HG03135 (cell line): ENCODE data around the gene LCN10.

Source experiments
- ATAC-seq: cut with Tn5 transposase; IDR thresholded peaks from one replicate; pipeline ENCODE4 v1.9.1; 2021; ENCODE audit warnings: mild to moderate bottlenecking, moderate library complexity; ENCODE audit not compliant: unreplicated experiment

The LCN10 gene

DNA sequence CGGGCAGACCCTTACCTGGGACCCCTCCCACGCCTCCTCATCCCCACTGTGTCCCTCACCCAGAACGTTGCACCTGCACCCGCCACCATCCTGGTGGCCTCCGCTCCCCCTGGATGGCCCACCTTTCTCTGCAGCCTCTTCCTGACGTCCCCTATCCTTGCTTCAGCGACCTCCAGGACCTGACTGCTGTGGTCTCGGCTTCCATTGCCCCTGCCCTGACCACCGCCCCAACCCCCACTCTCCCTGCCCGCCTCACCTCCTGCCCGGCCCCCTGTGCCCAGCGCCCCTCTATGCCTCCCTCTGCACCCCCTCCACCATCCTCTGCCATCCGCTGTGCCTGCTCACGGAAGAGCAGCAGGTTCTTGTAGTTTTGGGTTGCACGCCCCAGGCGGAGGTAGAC is 2.2 kb downstream of the LCN10 start:
- no peak for ATAC-seq

DNA sequence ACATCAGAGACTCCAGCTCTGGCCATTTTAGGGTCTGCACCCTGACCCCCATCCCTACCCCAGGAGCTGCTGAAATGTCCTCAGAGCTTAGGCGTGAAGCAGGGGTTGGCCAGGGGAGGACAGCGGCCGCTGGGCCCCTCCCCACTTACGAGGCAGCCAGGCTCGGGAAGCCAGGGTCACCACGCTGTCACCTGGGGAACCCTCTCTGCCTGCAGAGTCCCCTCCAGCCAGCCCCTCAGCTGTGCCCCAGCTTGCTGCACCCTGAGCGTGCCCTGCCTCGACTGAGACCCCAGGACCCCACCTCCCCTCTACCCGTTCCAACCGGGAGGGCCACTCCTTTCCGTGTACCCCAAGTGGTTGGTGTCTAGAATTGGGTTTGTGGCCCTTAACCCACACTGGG is 2.7 kb downstream of the LCN10 start:
- no peak for ATAC-seq

DNA sequence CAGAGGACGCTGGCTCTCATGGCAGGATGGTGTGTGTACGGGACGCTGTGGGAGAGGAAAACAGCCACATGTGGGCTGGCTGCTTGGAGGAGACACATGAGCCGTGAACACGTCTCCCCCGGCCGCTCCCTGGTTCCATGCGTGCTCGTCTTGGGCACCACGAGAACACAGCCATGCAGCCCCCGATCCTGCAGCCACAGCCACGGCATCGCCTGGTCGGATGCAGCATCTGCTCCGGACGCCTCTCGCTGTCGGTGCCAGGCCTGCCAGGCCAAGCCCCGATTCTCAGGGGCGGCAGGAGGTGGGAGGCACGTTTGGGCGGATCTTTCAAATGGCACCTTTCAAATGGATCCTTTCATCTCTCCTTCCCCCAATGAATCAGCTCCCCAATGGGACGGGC is 3.2 kb downstream of the LCN10 start:
- ATAC-seq: no peak

DNA sequence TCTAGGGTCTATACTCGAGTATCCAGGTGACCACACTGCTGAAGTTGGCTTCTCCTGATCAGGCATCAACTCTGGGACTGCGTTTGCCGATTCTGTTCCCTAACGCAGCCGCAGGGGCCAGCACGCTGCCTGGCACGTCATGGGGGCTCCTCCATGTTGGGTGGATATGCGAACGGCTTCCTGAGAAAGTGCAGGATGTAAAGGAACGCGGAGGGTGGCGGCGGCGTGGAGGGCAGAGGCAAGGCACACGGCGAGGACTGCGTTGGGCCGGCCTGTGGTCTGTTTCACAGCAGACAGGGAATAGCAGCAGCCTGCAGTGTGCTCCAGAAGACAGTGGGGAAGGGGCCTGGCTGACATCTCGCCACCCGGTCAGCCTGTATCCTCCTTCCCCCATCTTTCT is 3.8 kb downstream of the LCN10 start:
- ATAC-seq: no peak

DNA sequence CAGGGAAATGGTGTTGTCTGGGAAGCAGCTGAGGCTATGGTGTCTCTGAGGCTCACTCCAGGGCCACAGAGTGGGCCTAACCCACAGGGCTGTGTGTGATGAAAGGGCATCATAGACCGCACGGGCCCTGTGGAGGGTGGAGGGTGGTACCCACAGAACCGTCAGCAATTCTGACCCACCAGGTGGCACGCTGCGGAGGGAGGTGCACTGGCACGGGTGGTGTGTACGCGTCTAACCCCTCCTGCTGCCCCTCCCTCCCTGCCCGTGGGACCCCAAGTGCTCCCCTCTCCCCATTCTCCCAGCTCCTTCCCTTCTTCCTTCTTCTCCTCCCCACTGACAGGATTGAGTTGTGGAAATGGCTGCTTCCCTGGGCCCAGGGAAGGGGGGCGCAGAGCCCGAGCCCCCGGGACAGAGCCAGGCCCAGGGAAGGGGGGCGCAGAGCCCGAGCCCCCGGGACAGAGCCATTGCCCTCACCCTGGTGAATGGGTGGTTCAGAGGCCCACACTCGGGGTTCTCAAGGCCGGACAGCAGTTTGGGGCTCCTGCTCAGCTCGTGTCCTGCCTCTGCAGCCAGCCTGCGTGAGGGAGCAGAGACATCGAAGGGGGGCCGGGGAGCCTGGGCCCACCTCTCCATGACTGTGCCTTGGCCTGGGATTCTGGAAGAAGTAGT is 6.8 kb downstream of the LCN10 start:
- no peak for ATAC-seq

DNA sequence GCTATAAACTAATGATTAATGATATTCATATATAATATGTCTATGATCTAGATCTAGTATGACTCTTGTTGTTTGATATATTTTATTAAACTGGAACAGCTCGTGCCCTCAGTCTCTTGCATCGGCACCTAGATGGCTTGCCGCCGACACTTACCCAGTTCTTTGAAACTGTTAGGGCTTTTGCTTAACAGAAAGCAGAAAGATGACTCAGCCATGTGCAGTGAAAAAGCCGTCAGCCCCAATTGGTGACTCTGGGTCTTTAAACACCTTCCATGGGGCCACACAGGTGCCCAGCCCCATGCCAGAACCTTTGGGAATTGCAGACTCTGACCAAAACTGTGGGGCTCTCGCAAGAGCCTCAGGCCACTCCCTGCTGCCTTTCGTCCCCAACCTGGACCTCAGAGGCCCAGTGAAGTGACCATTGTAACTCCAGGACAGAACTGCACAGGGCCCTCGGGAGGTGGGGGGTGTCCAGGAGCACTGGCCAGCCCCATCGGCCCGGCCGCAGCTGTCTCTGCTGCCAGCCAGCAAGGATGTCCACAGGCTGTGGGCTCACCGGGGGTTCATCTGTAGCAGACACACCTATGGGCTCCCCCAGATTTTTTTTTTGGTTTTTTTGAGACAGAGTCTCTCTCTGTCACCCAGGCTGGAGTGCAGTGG is 7.8 kb downstream of the LCN10 start:
- no peak for ATAC-seq

DNA sequence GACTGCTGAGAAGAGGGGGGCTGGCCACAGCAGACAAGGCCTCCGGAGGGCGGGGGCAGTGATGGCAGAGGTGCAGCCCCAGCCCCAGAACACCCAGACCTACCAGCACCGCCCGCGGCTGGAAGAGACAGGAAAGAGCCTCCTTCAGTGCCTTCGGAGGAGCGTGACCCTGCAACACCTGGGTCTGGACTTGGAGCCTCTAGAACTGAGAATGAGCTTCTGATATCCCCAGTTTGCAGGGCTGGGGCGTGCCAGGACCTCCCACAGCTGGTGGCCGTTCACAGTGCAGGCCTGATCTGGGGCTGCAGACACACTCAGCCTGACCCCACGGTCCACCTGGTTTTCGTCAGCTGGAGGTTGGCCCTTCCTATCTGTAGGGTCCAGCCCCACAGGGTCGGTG is 9.1 kb downstream of the LCN10 start:
- ATAC-seq: no peak

DNA sequence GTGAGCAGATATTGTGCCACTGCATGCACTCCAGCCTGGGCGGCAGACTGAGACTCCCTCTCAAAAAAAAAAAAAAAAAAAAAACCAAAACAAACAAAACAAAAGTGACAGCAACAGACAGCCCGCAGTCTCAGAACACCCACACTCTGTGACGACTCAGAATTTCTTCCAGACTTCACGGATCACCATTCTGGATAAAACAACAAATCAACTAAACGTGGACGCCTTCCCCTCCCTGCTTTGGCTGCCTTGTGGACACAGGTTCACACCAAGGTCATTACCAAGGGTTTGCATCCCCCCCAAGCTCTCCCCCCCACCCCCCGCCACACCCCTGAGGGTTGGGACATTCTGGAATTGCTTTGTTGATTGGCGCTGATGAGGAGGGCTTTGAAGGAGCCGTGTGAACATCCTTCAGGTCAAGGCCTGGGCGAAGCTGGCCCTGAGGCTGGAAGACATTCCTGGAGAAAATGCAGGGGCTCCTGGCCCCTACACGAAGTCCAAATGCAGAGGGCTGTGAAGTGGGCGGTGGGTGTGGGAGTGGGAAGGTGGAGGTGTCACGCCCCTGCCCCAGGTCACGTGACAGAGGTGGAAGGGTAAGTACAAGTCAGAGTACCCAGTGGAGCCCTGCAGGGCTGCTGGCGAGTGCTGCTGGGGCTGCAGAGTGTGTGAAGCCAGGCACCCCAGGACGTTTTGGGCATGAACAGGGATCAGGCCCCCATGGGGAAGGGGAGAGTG is 10.1 kb downstream of the LCN10 start:
- no peak for ATAC-seq

DNA sequence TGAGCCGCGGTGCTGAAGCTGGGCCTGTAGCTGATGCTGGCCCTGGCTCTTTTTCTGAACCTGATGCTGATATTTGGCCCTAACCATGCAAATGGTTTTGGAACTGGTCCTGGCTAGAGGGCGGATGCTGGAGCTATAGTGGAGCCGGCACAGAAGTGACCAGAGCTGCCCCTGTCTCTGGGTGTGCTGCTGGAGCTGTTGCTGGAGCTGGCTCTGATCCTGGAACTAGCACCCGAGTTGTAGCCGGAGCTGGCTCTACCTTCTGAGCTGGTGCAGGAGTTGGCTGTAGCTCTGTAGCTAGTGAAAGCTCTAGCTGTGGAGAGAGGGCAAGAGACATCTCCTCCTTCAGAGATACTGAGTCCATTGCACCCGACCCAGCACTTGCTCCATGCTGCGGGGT is 12.8 kb downstream of the LCN10 start:
- no peak for ATAC-seq

DNA sequence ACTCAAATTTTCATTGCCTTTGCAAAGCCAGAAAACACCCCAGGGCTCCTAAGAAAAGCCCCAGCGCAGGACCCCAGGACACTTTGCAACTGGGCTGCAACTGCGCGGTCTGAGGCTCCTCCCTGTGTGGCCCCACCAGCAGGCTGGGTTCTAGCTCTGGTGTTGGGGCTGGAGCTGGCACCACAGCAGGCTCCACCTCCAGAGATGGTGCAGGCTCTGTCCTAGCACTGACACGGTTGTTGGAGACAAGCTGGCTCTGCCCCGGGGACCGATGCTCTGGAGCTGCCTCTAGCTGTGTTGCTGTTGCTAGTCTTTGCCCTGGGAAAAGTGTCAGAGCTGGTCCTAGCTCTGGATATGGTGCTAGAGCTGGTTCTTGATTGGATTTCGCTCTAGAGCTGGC is 13.6 kb downstream of the LCN10 start:
- no peak for ATAC-seq

DNA sequence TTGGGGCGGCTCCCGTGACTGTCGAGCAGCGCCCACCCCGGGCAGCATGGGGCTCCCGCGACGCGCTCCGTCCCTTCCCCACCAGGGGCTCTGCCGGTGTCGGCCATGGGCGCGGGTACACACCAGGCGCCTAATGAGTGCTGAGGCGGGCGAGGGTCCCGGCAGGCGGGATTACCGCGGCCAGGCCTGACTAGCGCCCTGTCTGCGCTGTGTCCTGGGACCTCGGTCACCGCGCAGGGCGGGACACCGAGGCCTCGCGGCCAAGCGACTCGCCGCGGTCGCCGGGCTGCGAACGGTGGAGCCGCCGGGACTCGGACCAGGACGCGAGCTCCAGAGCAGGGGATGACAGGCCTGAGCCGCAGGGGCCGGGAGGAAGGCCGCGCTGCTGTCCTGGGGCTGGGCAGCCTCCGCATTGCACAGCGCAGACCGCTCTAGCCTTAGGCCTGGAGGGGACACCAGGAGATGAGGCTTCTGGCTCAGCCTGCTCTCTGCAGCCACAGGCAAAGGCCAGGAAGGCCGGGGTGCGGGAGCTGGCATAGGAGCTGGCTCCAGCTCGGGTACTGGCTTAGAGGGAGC is 14.1 kb downstream of the LCN10 start:
- ATAC-seq: peak; percentile 10

DNA sequence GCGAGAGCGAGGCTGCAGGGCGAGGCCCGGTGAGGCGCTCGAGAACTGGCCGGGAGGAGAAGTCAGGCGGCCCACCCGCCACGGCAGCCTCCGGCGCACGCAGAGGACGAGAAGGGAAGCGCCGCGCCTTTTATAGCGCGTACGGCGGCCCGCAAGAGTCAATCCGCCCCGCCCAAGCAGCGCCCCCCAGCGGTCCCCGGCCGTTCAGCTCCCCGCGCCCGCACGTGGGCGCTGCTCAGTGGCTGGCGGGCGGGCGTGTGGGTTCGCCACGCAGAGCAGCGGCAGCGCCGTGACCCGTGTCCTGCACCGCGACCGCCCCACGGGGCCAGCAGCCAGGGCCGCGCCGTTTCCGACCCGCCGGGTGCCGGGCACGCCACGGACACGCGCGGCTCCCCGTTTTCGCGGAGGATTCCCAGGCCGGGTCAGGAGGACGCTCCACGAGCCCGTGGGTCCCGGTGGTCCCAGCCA is 14.6 kb downstream of the LCN10 start:
- ATAC-seq: peak; percentile 73

DNA sequence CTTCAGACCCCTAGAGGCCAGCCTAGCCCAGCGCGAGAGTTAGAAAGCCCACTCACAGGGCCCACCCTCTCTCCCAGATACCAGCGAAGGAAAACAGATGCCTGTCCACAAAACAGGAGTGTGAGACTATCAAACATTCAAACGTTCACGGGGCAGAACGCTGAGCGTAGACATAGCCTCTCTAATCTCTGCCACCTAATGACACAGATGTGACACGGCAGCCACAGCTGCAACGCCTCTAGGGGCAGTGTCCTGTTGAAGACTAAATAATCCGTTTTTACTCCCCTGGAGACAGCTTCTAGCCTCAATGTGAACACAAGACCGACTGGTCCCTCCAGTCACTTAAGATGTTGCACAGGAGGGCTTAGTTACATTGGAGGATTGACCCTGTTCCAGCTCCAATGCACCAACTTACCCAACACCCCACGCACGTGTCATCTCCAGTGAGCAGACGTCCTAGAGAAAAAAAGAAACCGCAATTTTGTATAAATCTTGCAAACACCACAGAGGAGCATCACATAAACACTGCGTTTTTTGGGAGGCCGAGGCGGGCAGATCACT is 16.0 kb downstream of the LCN10 start:
- ATAC-seq: no peak

DNA sequence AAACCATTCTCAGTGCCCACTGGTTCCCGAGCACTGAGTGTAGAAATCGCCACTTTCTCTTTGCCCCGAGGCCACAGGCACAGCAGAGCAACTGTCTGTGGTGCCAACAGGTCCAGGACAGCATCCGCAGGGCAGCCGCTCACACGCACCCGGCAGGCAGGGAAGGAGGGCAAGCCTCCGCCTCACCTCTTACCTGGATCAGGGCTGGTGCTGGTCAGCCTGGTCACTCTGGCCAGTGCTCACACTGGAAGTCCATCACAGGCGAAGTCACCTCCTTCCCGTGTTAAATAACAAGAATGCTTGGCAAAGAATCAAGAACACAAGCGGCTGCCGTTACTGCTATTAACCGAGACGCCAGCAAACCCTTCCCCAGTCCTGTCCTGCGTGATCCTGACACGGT is 16.6 kb downstream of the LCN10 start:
- ATAC-seq: no peak

DNA sequence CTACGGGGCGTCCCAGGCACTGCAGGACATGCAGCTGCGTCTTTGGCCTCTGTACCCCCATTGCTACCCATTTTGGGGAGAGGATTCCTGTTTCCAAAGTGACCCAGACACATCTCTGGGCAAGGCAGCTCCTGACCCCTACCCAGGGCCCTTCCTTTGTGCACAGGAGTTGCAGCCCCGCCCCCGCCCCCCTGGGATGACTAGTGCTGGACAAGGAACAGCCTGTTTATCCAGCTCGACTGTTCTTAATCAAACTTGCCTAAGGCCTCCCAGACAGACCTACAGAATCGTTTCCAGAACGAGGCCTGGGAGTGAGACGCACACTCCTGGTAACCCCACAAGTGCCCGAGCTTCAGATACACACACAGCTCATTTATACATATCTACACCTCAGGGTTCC is 17.1 kb downstream of the LCN10 start:
- ATAC-seq: no peak

DNA sequence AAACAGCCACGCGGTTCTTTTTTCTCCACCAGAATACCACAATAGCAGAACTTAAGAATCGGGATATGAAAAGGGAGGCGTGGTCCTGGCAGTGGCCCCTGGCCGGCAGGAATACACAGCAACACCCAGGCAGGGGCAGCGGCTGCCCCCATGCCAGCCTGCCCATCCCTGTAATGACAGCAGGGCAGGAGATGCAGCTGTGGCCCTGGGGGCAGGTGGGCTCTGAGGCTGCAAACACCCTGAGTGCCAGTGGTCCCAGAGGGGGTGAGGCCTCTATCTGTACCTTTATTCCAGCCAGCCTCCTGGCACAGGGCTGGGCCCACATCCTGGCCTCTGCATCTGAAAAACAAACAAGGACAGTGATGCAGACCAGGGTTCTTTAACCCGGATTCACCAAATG is 18.0 kb downstream of the LCN10 start:
- ATAC-seq: no peak

DNA sequence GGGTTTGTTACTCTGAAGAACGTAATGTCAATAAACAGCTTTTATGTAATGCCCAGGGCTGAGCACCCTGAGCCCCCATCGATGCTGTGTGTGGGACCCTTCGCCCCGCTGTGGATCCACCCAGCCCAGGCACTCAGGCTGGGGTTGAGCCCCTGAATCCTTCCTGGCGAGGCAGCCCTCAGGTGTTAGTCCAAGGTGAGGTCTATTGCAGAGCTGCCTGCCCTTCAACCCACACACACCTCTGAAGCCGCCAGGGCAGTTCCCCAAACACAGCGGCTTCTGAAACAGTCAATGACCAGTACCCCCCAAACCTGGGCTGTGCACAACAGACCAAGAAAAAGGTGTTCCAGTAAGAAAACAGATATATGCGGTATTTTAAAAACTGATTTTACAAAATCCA is 18.8 kb downstream of the LCN10 start:
- no peak for ATAC-seq

DNA sequence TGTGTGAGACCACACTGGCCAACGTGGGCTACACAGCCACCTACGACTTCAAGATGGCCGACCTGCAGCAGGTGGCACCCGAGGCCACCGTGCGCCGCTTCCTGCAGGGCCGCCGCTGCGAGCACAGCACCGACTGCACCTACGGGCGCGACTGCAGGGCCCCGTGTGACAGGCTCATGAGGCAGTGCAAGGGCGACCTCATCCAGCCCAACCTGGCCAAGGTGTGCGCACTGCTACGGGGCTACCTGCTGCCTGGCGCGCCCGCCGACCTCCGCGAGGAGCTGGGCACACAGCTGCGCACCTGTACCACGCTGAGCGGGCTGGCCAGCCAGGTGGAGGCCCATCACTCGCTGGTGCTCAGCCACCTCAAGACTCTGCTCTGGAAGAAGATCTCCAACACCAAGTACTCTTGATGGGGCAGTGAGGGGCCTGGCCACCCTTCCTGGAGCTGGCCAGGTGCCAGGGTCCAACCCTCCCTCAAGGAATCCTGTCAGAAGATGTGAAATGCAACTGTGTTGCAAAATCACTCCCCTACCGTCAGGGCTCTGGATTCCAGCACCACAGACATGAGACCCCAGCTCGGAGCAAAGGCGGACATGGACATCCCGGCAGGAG is 19.3 kb downstream of the LCN10 start:
- no peak for ATAC-seq

DNA sequence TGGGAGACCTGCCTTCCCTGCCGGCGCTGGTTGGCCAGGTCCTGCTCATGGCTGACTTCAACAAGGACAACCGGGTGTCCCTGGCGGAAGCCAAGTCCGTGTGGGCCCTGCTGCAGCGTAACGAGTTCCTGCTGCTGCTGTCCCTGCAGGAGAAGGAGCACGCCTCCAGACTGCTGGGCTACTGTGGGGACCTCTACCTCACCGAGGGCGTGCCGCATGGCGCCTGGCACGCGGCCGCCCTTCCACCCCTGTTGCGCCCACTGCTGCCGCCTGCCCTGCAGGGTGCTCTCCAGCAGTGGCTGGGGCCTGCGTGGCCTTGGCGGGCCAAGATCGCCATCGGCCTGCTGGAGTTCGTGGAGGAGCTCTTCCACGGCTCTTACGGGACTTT is 19.8 kb downstream of the LCN10 start:
- ATAC-seq: no peak

DNA sequence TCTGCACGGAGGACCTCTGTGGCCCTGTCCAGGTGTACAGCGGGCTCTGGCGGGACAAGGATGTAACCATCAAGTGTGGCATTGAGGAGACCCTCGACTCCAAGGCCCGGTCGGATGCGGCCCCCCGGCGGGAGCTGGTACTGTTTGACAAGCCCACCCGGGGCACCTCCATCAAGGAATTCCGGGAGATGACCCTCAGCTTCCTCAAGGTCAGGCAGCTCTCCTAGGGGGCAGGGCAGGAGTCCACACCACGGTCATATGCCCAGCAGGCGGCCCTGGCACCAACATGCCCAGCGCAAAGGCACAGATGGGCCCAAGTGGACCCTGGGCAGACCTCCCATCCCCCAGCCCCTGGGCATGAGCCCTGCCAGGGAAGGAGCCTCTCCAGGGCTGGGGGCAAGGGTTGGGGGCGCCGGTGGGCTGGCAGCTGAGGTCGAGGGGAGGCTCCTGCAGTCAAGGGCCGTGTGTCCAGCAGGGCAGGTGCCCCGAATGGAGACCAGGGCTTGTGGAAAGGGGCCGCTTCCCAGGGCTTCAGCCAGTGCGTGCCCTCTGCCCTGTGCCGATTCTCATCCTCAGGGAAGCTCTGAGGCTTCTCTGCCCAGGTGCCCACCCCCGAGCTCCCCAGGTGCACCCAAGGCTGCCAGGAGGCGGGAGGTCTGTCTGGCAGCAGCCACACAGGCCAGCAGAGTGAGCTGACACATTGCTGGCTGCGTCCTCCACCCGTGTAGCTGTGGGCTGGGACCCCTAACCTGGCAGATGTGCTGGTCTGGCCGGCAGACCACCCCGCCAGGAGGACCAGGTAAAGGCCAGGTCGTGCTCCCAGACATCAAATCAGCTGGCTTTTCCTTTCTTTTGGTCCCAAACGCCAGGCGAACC is 20.4 kb downstream of the LCN10 start:
- ATAC-seq: no peak
